Epithelial cell of prostate (primary cell): ENCODE data around the gene CLEC12A.
"Not testable (repeated sequence)": the region's sequence is repeated elsewhere in the genome, so short reads cannot be mapped to it uniquely, and the experiment has no call there.

ENCODE experiments used
- DNase-seq: peaks from one replicate; pipeline ENCODE4 v3.0.0-alpha.2; 2011; ENCODE audit warnings: low read depth, low spot score
- H3K27ac ChIP-seq: fragments of 450-650 bp; 2 replicates; pipeline ENCODE4 v1.5.1; 2017; ENCODE audit warnings: mild to moderate bottlenecking

Gene CLEC12A

GRCh38 chr12:9971181-9971580, at the start of gene CLEC12A:
Gene CLEC12A, plus strand, starts transcription at chr12:9971409. Its CDS starts 188 bp downstream, at chr12:9971597.
- DNase-seq = no peak

GRCh38 chr12:9922429-9922828, 48.8 kb upstream of the CLEC12A start:
- no peak overlapping the region for H3K27ac ChIP-seq
- DNase-seq = no peak

More at GRCh38 chr12:9971181-9971580, at the start of gene CLEC12A:
- H3K27ac ChIP-seq = no peak within 1 kb of the TSS

- no peak overlapping the region for H3K27ac ChIP-seq
- no peak for DNase-seq
Observed at GRCh38 chr12:9925705-9926393, 45.4 kb upstream of the CLEC12A start.

- no peak overlapping the region for H3K27ac ChIP-seq
Observed at GRCh38 chr12:9926876-9927275, 44.3 kb upstream of the CLEC12A start.

GRCh38 chr12:9928607-9929006, 42.6 kb upstream of the CLEC12A start:
- no peak overlapping the region for H3K27ac ChIP-seq
- no peak for DNase-seq

More at GRCh38 chr12:9926876-9927275, 44.3 kb upstream of the CLEC12A start:
- no peak for DNase-seq

GRCh38 chr12:9931245-9931644, 40.0 kb upstream of the CLEC12A start:
- H3K27ac ChIP-seq = no peak overlapping the region
- no peak for DNase-seq

- no peak for DNase-seq
- H3K27ac ChIP-seq = no peak within 1 kb of the TSS
Observed at GRCh38 chr12:9932270-9932669, 38.9 kb upstream of the CLEC12A start, which contains the start of gene CLEC2A. Gene CLEC2A, minus strand, starts transcription at chr12:9932370. Its CDS starts 41 bp downstream, at chr12:9932329.

GRCh38 chr12:9933958-9934357, 37.3 kb upstream of the CLEC12A start:
- no peak overlapping the region for H3K27ac ChIP-seq
- no peak for DNase-seq

GRCh38 chr12:9935026-9935425, 36.2 kb upstream of the CLEC12A start:
- no peak overlapping the region for H3K27ac ChIP-seq
- no peak for DNase-seq

- DNase-seq = no peak
Observed at GRCh38 chr12:9936591-9936990, 34.6 kb upstream of the CLEC12A start.

GRCh38 chr12:9940375-9940774, 30.8 kb upstream of the CLEC12A start:
- DNase-seq = no peak
- no peak overlapping the region for H3K27ac ChIP-seq

More at GRCh38 chr12:9936591-9936990, 34.6 kb upstream of the CLEC12A start:
- H3K27ac ChIP-seq = no peak overlapping the region

- no peak for DNase-seq
- H3K27ac ChIP-seq = no peak overlapping the region
Observed at GRCh38 chr12:9941838-9942237, 29.4 kb upstream of the CLEC12A start.

- DNase-seq = no peak
- H3K27ac ChIP-seq = no peak overlapping the region
Observed at GRCh38 chr12:9943240-9943639, 28.0 kb upstream of the CLEC12A start.

GRCh38 chr12:9944391-9944790, 26.8 kb upstream of the CLEC12A start:
- no peak overlapping the region for H3K27ac ChIP-seq
- DNase-seq = no peak

GRCh38 chr12:9947674-9948073, 23.5 kb upstream of the CLEC12A start:
- no peak overlapping the region for H3K27ac ChIP-seq
- DNase-seq = no peak

- no peak for DNase-seq
- H3K27ac ChIP-seq = no peak overlapping the region
Observed at GRCh38 chr12:9948606-9949296, 22.5 kb upstream of the CLEC12A start.

- no peak for DNase-seq
- no peak overlapping the region for H3K27ac ChIP-seq
Observed at GRCh38 chr12:9951026-9951675, 20.1 kb upstream of the CLEC12A start.

- H3K27ac ChIP-seq, DNase-seq: not testable (repeated sequence)
Observed at GRCh38 chr12:9952954-9953729, 18.1 kb upstream of the CLEC12A start.

GRCh38 chr12:9957834-9958233, 13.4 kb upstream of the CLEC12A start:
- no peak overlapping the region for H3K27ac ChIP-seq
- no peak for DNase-seq

- no peak for DNase-seq
- no peak overlapping the region for H3K27ac ChIP-seq
Observed at GRCh38 chr12:9960590-9960989, 10.6 kb upstream of the CLEC12A start.
